Stimulated activated CD8-positive, alpha-beta memory T cell treated with anti-CD3 and anti-CD28 coated beads, Interleukin-4, amount 100 ng/mL, for 4 hours (primary cell): ENCODE measurements around the gene LAMA5.

Source experiments
- DNase-seq, 2 donors: peaks; one replicate each; pipeline ENCODE4 v3.0.0-alpha.2; 2020; ENCODE audit warnings: low read depth in 2 of 2, low spot score in 1 of 2

The LAMA5 gene

DNA sequence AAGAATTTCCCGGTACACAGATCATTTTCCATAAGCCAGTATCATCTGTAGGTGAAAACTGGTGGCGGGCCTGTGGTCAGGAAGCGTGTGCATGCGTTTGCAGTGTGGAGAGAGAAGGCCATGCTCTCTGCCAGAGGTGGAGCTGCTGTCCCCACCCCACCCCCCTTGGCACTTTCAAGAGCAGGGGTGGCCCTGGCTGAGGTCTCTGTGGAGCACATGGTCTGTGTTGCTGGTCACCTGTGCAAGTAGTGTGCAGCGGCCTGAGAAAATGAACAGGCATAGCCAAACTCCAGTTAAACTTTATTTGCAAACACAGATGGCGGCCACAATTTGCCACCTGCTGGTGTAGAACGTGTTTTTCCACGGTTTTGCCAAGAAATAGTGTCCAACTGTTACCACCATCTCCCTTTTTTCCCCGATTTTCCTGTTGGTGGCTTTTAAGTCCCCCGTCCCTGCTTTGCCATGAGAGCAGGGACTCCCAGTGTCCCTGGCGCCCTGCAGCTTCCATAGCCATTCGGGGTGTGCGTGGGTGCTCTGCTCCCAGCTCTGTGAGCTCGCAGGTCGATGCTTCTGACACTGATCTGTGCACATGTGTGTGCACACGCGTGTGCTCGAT is 61.9 kb downstream of the LAMA5 start:
- DNase-seq: no peak

DNA sequence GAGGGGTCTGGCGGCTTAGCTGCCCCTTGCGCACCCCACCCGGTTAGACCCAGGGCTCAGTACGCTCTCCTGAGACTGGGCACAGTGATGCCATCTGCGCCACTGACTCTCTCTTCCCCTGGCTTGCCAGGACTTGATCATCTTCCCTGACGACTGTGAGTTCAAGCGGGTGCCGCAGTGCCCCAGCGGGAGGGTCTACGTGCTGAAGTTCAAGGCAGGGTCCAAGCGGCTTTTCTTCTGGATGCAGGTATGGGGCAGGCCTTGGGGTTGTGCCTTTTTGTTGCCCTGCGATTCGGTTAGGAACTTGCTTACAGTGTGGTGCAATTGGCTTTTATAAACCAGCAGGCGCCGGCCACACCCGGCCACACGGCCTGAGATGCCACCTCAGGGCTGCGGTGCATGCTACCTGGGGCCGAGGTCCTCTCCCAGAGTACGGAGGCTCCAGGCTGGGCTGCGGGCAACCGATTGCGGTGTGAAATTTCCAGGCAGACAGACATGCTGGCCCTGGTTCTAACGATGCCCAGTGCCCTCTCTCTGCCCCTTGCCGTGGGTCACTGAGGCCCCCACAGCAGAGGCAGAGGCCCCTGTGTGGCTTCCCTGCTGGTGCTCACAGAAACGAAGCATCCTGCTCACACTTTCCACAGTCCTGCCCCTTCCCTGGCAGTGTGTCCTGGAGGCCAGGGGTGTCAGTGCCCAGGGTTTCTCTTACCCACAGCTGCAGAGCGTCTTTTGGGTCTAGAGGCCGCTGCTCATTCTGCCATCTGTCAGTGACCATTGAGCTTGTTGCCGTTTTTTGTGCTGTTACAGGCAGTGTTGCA is 62.6 kb downstream of the LAMA5 start:
- no peak for DNase-seq

DNA sequence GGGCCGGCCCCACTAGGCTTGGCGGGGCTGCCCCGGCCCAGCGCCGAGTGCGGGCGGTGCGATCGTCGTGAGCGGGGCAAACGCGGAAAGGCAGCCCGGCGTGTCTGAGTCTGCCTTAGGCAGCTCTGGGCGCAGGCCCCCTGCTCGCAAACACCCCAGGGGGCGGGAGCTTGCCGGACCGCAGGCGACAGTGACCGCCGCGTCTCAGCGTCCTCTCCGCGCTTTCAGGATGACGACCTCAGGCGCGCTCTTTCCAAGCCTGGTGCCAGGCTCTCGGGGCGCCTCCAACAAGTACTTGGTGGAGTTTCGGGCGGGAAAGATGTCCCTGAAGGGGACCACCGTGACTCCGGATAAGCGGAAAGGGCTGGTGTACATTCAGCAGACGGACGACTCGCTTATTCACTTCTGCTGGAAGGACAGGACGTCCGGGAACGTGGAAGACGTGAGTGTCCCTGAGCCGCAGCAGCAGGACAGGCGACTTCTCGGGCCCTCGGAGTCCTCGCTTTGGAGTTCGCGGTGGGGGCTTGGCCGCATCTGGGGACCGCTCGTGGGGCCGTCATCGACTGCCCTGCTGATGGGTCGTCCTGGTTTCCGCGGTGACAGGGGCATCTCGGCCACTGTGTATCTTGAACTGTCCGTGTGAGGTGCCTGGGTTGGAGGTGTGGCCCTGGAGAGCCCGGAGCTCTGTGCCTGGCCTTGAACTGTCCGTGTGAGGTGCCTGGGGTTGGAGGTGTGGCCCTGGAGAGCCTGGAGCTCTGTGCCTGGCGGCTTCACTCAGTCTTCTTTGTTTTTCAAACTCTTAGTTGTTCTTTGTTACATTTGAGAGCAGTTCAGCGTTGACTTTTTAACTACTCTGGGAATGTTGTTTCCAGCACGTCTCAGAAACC is 63.5 kb downstream of the LAMA5 start:
- no peak for DNase-seq

DNA sequence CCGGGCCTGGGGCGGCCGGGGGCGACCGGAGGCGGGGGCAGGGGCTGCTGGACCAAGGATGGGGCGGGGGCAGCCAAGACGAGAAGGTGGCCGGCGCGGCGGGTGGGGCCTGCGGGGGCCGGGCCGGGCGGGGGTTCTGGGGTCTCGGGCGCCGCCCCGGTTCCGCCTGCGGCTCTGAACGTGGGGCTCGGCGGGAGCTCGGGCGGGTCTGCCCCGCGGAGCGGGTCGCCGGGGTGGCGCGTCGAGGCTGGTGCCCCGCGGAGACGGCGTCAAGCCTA is 64.1 kb downstream of the LAMA5 start:
- no peak for DNase-seq

DNA sequence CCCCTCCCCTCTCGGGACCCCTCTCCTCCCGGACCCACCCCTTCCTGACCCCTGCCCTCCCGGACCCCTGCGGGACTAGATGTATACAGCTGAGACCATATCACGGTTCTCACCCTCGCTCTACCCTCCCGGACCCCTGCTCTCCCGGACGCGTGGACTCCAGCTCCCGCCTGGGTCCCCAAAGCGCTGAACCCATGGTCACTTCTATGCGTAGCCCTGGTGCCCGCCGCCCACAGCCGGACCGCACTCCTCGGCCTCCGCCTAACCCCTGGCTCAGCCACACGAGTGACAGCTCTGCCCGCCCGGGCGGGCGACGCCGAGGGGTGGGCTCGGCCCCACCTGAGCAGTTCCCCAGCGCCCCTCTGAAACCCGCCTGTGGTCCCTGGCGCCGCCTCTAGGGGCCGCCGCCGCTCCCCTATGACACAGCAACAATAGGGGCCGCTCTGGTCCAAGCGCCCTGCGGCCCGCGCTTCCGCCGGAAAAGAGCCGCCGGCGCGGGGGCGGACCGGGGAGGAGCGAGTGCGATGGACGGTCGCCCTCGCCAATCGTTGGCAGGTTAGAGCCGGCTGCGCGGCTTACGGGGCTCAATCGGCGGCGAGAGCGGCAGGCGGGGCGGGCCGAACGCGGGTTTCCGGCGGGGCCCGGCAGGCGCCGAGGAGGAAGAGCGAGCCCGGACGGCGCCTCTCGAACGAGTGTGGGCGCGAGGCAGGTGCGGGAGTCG is 64.6 kb downstream of the LAMA5 start, which contains the start of gene ADRM1:
Gene ADRM1 (plus strand): TSS at position 657 of the 721 bp plus-strand sequence. CDS start 572 bp downstream, outside the sequence.
- peak; percentile 88 to 90 for DNase-seq

DNA sequence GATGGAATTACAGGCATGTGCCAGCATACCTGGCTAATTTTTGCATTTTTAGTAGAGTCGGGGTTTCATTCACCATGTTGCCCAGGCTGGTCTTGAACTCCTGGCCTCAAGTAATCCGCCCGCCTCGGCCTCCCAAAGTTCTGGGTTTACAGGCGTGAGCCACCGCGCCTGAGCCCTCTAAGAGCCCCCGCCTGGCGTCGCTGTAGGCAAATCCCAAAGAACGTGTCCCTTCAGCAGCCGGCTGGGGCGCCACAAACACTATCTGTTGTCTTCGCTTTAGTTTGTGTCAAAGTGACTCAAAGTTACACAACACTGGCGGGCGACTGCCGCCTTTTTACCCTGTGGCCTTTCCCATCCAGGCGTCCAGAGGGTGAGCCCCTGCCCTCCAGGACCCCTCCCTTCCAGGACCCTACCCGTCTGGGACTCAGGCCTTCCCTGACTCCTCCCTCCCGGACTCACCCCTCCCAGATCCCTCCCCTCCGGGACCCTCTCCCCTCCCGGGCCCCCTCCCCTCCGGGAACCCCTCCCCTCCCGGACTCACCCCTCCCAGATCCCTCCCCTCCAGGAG is 65.3 kb downstream of the LAMA5 start:
- DNase-seq: peak; percentile 68 to 69

DNA sequence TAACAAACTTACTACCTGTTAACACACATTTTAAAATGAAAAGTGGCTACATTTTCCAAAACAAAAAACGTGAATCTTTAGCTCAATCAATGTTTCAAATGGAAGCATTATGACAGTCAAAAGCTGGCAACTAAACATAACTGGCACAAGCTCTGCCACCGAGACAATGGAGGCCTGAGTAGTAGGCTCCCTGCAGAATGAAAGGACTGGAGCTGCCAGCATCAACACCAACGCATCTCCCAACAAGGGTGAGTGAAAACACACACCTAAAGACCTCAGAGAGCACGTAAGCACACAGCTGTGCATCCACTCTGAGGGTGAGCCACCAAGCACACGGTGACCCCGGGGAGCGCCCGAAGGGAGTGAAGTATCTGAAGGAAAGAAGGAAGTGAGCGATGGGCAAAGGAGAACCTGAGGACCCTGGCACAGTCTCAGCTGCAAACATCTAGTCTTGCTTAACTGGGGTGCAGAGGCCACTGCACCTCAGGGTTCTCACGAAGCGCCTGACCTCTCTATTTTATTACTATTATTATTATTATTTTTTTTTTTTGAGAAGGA is 65.9 kb downstream of the LAMA5 start:
- no peak for DNase-seq

DNA sequence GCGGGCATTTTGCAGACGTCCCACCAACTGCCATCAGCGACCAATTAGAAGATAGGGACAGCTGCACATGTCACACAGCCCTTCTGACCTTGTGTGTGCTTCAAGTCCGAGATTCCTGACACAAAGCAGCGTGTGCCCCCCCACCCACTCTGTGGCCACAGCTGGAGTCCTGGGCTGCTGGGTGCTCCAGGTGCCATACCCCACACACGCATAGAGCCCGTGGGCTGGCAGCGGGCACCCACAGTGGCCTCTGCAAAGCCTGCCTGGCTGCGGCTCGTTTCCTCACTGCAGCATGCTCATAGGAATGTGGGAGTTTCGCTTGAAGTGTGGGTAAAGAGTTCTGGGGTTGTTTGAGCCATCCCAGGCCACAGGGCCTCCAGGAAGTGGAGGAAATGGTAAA is 66.8 kb downstream of the LAMA5 start:
- DNase-seq: no peak

DNA sequence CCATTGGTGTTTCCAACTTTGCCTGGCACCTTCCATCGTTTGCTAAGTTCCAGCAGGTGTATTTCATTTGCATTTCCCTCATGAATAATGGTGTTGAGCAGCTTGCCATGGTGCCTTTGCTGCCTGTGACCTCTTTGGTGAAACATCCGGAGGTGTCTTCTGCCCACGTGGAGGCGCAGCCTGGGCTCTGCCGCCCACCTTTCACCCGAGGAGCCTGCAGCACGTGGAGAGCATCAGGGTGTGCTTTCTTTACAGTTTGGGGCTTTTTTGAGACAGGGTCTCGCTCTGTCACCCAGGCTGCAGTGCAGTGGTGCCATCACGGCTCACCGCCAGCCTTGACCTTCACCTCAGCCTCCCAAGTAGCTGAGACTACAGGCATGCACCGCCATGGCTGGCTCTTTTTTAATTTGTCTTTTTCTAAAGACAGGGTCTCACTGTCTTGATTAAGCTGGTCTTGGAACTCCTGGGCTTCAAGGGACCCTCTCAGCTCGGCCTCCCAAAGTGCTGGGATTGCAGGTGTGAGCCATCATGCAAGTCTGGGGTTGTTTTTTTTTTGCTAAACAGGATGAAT is 67.4 kb downstream of the LAMA5 start:
- DNase-seq: no peak

DNA sequence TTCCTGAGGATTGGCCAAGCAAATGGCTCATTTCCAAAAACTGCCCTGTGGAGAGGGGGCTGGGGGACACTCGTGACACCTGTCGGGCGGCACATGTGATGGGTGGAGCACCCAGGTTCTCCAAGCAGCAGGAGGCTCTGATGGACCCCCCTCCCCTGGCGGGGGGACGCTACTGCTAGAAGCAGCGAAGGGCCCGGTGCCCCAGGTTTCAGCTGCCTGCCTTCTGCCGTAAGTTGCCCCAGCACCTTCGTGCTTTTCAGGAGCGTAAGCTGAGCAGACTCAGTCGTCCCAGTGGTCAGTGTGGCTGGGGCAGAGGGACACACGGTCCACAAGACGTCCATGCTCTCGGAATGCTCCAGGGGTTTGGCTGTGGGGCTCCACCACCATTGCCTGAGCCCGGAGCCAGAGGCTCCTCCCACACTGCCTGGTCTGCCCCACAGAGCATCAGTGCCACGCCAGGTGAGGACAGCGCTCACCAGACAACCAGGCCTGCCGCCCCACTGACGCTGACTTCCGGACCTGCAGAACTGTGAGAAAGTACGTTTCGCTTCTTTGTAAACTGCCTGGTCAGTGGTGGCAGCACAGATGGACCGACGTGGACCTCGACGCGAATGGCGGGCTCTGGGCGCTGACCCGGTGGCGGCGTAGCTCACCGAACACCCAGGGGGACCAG is 68.4 kb downstream of the LAMA5 start:
- no peak for DNase-seq

DNA sequence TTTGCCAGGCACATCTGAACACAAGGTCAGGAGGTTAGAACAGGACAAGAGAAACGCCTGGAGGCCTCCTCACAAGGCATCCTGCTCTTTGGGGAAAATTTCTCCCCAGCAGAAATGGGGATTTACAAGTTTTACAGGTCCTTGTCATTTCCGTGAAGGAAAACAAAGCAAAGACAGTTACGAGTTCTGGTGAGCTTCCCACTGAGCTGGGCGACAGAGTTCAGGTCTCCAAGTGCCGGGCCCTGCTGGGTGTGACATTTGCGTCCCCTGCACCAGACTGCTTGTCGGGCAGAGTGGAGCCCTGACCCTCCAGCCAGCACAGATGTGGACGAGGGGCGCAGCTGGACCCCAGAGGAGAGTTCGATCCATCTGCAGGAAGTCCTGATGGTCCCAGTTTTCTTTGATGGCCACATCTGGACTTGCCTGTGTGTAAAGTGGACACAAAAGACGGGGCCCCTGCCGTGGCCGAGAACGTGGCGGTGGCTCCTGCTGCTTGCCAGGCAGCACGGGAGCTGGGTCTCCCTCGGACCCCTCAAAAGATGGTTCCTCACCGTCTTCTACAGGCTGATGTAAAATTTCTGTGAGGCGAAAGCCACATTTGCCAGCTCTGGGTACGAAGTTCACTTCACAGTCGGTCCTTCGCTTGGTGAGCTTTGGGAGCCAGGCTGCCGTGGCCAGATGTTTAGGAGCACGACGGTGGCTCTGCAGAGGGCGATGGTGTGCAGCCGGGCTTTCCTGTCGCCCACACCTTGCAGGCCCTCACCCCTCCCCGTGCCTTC is 69.5 kb downstream of the LAMA5 start:
- no peak for DNase-seq

DNA sequence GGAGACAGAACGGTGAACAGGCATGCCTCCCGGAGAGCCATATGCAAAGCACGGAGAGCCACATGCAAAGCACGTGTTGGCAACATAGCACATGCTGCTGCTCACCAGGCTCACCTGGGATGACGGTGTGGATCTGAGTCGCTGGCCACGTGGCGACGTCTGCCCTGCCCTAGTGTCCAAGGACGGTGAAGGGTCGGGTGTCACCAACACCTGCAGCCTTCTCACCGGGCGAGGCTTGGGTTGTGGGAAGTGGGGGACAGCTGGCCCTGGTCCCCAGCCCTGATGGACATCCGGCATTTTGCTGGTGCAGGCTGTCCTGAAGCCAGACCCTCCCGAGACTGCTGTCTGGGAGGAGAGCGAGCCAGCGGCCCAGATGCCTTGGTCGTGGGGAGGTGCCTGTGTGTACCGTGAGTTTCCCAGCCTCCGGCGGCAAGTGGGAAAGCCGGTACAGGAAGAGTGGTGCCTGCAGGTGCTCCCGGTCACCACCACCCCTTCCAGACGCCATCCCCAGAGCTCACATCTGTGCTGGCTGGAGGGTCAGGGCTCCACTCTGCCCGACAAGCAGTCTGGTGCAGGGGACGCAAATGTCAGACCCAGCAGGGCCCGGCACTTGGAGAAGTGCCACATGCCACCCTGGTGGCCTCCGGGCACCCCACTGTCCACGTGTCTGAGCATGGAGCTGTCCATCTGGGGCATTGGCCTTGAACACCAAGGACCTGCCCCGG is 70.2 kb downstream of the LAMA5 start:
- no peak for DNase-seq

DNA sequence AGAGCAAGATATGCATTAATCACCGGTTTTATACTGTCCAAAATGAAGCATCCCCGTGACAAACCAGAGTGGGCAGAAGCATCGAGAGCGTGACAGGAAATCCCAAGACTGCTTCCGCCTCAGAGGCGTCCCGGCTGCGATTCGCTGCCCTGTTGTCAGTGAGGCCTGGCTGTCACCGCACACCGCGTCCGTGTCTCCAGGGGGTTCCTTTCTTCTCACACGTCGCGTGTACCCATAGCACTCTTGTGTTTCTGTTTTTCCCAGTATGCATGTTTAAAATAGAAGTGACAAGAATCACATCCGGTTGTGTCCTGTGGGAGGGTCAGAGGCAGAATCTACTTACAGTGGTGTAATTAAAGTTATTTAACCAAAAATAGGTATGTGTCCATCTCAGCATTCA is 72.6 kb downstream of the LAMA5 start:
- no peak for DNase-seq

DNA sequence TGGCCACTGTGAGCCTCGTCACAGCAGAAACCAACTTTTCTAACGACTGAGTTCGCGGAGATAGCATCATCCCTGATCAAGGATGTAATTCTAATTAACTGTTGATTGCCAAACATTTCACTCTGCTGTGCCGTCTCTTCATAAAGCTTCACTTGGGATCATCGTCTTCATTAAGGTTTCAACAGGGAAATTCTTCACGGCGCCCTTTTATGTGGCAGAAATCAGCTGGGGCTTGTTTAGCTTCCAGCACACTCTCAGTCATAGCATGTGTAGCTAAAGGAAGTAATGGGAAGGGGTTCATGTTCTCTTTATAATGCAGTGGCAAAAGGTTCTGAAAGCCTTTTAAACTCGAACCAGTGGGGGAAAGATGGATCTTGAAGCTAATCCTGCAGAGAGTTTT is 73.2 kb downstream of the LAMA5 start:
- DNase-seq: no peak

DNA sequence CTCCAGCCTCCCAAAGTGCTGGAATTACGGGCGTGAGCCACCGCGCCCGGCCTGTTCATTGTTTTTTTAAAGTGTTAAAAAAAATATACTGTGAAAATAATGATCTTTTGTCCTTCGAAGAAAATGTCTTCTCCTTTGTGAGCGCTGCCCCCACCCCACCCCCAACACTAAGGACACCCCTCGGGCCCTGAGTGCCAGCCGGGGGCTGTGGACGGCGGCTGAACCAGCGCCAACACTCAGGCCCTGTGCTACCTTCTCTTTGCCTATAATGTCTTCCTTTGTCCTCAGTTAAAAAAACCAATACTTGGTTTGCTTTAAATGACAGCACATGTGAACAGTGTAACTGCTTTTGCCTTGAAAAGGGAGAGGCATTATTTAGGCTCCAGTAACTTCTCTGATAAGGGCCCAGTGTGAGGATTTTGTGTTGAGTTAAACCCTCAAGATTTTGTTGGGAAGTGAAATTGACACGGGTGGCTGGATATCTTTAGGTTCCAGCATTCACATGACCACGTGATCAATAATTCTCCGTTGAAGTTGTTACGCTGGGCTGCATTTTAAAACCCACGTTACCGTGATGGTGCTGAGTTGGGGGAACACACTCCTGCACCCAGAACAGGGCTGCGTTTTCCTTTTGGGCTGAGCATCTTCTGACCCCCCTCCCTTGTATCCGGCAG is 73.9 kb downstream of the LAMA5 start:
- DNase-seq: no peak

DNA sequence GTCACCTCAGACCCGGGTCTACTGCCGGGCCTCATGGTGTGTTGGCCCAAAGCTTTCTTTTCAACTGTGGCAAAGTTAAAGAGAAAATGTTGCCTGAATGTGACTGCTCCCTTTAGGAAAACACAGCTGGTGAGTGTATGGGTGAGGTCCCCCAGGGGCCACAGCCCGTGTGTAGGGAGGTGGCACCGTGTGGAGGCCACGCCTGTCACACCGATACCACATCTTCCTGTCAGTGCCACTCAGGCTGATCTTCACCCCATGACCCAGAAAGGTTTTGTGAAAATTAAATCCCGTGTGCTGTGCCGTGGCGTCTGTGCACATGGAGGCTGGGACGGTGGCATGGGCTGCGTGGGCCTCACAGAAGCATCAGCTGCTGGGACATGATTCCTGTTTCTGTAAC is 75.0 kb downstream of the LAMA5 start:
- DNase-seq: no peak

DNA sequence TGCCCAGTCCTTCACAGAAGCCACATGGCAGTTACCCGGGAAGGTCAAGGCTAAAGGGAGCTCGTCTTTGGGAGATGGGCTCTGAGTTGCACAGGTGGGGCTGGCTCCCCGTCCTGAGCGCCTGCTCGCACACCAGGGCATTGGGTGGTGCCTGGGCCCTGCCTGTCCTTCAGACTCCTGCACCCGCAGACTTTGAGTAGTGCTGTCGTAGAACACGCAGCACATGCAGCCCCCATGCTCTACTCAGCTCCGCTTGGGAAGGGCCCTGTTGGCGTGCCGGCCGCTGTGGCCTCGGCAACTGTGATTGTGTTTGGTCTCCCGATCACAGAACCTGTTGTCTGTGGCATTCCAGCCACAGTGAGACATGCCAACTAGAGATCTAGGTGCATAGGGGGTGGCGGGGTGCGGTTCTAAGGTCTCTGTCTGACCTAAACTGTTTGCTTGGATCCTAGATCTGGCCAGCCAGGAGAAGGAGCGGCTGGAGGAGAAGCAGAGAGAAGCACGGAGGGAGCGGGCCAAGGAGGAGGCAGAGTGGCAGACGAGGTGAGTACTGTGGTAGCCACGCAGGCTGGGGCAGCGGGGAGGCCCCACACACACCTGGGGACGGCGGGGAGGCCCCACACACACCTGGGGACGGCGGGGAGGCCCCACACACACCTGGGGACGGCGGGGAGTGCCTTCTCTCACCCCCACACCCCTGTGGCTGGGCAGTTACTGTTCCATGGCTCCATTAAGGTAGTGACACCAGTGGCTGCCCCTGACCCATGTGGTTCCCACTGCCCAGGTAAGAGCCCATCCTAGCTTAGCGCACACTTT is 75.7 kb downstream of the LAMA5 start:
- no peak for DNase-seq
